ENCODE data around the gene MEDAG.

The MEDAG gene

GRCh38 chr13:30905932-30906383 lies at the start of gene MEDAG:
MEDAG (plus strand) TSS chr13:30906271; CDS start chr13:30906516, 245 bp downstream.
- Histone ChIP-seq H3K4me3 (ENCODE audit: low read depth, low read length) (no peak within 1 kb of the TSS), H3K36me3 (ENCODE audit: control insufficient read depth, insufficient read depth, low read length) (no peaks in the 10 kb centered on the region), H3K27me3 (ENCODE audit: control insufficient read depth, insufficient read depth, low read length) (no peaks in the 10 kb centered on the region), H3K9me3 (ENCODE audit: control insufficient read depth, low read length) (no peaks in the 10 kb centered on the region), H3K9ac (peak within 1 kb of the TSS; percentile 19), H3K27ac (peak within 1 kb of the TSS; percentile 66), H3K4me2 (ENCODE audit: low read length) (peak within 1 kb of the TSS; percentile 34), H2AFZ (peak within 1 kb of the TSS; percentile 88), H3K79me2 (no peaks in the 10 kb centered on the region), H3K4me1 (peaks cover 20% of the 10 kb centered on the region)
- no peak for TF ChIP-seq CTCF (IDR thresholded peaks at IDR 0.05)

GRCh38 chr13:30857018-30857417 lies 49.1 kb upstream of the MEDAG start:
- Histone ChIP-seq H3K79me2 (no peaks in the 10 kb centered on the region), H3K4me2 (ENCODE audit: low read length) (no peak overlapping the region), H3K36me3 (ENCODE audit: control insufficient read depth, insufficient read depth, low read length) (no peaks in the 10 kb centered on the region), H3K4me3 (ENCODE audit: low read depth, low read length) (no peak overlapping the region), H3K9ac (no peak overlapping the region), H3K9me3 (ENCODE audit: control insufficient read depth, low read length) (no peaks in the 10 kb centered on the region), H3K4me1 (peaks cover 18% of the 10 kb centered on the region), H3K27ac (no peak overlapping the region), H3K27me3 (ENCODE audit: control insufficient read depth, insufficient read depth, low read length) (no peaks in the 10 kb centered on the region), H2AFZ (peak overlapping the region; percentile 33)
- peak; percentile 38 for TF ChIP-seq CTCF (IDR thresholded peaks at IDR 0.05)

DNA sequence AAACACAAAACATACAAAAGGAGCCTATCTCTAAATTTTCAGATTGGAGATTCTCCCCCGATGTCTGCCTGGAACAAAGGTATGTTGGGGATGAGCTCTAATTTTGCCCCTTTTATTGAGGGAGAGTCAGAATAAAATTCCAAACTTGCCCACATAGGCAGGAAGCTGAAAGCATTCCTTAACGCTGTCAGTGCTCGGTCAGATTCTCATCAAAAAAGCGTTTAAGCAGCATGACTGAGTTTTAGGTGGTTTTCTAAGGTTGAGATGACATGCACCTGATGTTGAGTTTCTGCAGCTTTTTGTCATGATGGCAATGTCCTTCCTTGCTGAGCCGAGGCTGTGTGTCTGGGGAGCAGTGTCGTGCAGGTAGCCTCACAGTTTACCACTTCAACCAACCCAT lies 48.4 kb upstream of the MEDAG start:
- peak overlapping the region; percentile 12 for H3K4me2 ChIP-seq (ENCODE audit: low read length)
- H3K9ac ChIP-seq = no peak overlapping the region
- H3K27me3 ChIP-seq (ENCODE audit: control insufficient read depth, insufficient read depth, low read length) = no peaks in the 10 kb centered on the region
- no peaks in the 10 kb centered on the region for H3K79me2 ChIP-seq
- no peak for TF ChIP-seq CTCF (IDR thresholded peaks at IDR 0.05)
- peak overlapping the region; percentile 17 for H2AFZ ChIP-seq
- H3K9me3 ChIP-seq (ENCODE audit: control insufficient read depth, low read length) = no peaks in the 10 kb centered on the region
- H3K36me3 ChIP-seq (ENCODE audit: control insufficient read depth, insufficient read depth, low read length) = no peaks in the 10 kb centered on the region
- H3K4me1 ChIP-seq = peaks cover 18% of the 10 kb centered on the region
- no peak overlapping the region for H3K4me3 ChIP-seq (ENCODE audit: low read depth, low read length)
- peak overlapping the region; percentile 66 for H3K27ac ChIP-seq

- Histone ChIP-seq H3K27me3 (ENCODE audit: control insufficient read depth, insufficient read depth, low read length) (no peaks in the 10 kb centered on the region), H3K4me1 (peaks cover 18% of the 10 kb centered on the region), H2AFZ (peak overlapping the region; percentile 72), H3K9me3 (ENCODE audit: control insufficient read depth, low read length) (no peaks in the 10 kb centered on the region), H3K79me2 (no peaks in the 10 kb centered on the region), H3K36me3 (ENCODE audit: control insufficient read depth, insufficient read depth, low read length) (no peaks in the 10 kb centered on the region), H3K27ac (peak overlapping the region; percentile 66), H3K4me3 (ENCODE audit: low read depth, low read length) (no peak overlapping the region), H3K4me2 (ENCODE audit: low read length) (peak overlapping the region; percentile 46), H3K9ac (no peak overlapping the region)
- TF ChIP-seq CTCF (IDR thresholded peaks at IDR 0.05) = no peak
These were observed 46.7 kb upstream of the MEDAG start for GRCh38 chr13:30859326-30859725.

DNA sequence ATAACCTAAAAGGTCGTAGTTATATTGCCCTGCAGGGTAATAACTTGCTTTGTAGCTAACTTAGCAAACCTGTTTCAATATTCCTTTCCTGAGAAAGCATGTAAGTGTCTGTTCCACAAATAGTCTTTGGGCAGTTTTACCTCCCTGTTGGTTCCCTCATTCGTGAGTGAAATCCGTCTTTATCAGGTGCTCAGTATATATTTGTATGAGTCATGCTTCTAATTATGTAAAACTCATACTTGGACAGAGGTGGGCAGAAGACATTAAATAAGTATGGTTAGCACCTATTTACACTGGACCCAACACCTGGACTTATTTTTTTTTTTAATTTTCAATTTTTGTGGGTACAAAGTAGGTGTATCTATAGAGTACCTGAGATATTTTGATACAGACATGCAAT lies 44.9 kb upstream of the MEDAG start:
- Histone ChIP-seq H3K79me2 (no peaks in the 10 kb centered on the region), H3K4me1 (peaks cover 30% of the 10 kb centered on the region), H3K9me3 (ENCODE audit: control insufficient read depth, low read length) (no peaks in the 10 kb centered on the region), H3K27me3 (ENCODE audit: control insufficient read depth, insufficient read depth, low read length) (no peaks in the 10 kb centered on the region), H3K4me2 (ENCODE audit: low read length) (no peak overlapping the region), H3K9ac (no peak overlapping the region), H2AFZ (no peak overlapping the region), H3K36me3 (ENCODE audit: control insufficient read depth, insufficient read depth, low read length) (no peaks in the 10 kb centered on the region), H3K27ac (no peak overlapping the region), H3K4me3 (ENCODE audit: low read depth, low read length) (no peak overlapping the region)
- no peak for TF ChIP-seq CTCF (IDR thresholded peaks at IDR 0.05)

Data from parathyroid adenoma (tissue), 2 donors.